Neural cell (in vitro differentiated cells): ENCODE results near the gene CENPE. TPM values are rescaled to one million over a fixed set of nuclear protein-coding genes. Genes with fewer than 3 reads are reported as not detected.

Experiments used
- H2AFZ ChIP-seq: fragments of 200-600, 300-800 bp; sonication (generic), shearing (Covaris generic); 2 replicates; pipeline ENCODE4 v1.6.0; 2014; ENCODE audit warnings: low read depth, mild to moderate bottlenecking, antibody characterized with exemption, low read length, moderate library complexity
- H3F3A ChIP-seq: fragments of 200-600 bp; shearing (Covaris generic); 2 replicates; pipeline ENCODE4 v1.6.1; 2016; ENCODE audit warnings: mild to moderate bottlenecking, moderate library complexity, mixed read lengths, antibody characterized with exemption, low read length; ENCODE audit not compliant: insufficient read depth, poor library complexity, severe bottlenecking
- H3K27ac ChIP-seq: fragments of 200-600, 300-800 bp; sonication (generic), shearing (Covaris generic); 2 replicates; pipeline ENCODE4 v1.5.1; 2014; ENCODE audit warnings: mild to moderate bottlenecking, low read length, moderate library complexity
- H3K27me3 ChIP-seq: fragments of 300-800, 200-600 bp; sonication (generic), shearing (Covaris generic); 2 replicates; pipeline ENCODE4 v1.6.0; 2014; ENCODE audit warnings: mild to moderate bottlenecking, low read depth, low read length, moderate library complexity; ENCODE audit not compliant: insufficient read depth
- H3K36me3 ChIP-seq: fragments of 300-800, 200-600 bp; sonication (generic), shearing (Covaris generic); 2 replicates; pipeline ENCODE4 v1.5.1; 2014; ENCODE audit warnings: mild to moderate bottlenecking, antibody characterized with exemption, low read length, moderate library complexity; ENCODE audit not compliant: insufficient read depth
- H3K4me2 ChIP-seq: fragments of 300-800, 200-600 bp; sonication (generic), shearing (Covaris generic); 2 replicates; pipeline ENCODE4 v1.6.0; 2014; ENCODE audit warnings: mild to moderate bottlenecking, low read length
- H3K4me3 ChIP-seq: fragments of 300-800, 200-600 bp; sonication (generic), shearing (Covaris generic); 2 replicates; pipeline ENCODE4 v1.5.1; 2014; ENCODE audit warnings: mild to moderate bottlenecking, low read length, moderate library complexity
- H3K79me2 ChIP-seq: fragments of 200-600 bp; shearing (Covaris generic); replicated peaks from 2 replicates; pipeline ENCODE4 v1.6.0; 2014; ENCODE audit warnings: mild to moderate bottlenecking, low read length, moderate library complexity; ENCODE audit not compliant: insufficient read depth
- H3K9ac ChIP-seq: fragments of 300-800, 200-600 bp; sonication (generic), shearing (Covaris generic); 2 replicates; pipeline ENCODE4 v1.6.1; 2016; ENCODE audit warnings: mild to moderate bottlenecking, low read length, mixed read lengths
- H3K9me2 ChIP-seq: fragments of 200-600 bp; shearing (Covaris generic); 2 replicates; pipeline ENCODE4 v1.6.1; 2016; ENCODE audit warnings: mild to moderate bottlenecking, low read length, mixed read lengths; ENCODE audit not compliant: insufficient read depth
- H3K9me3 ChIP-seq: fragments of 200-600, 300-800 bp; sonication (generic), shearing (Covaris generic); 2 replicates; pipeline ENCODE4 v1.6.1; 2016; ENCODE audit warnings: mild to moderate bottlenecking, mixed run types, low read length, moderate library complexity, mixed read lengths
- H4K20me1 ChIP-seq: fragments of 200-600 bp; shearing (Covaris generic); 2 replicates; pipeline ENCODE4 v1.6.1; 2016; ENCODE audit warnings: mild to moderate bottlenecking, mixed run types; ENCODE audit not compliant: insufficient read depth
- CTCF ChIP-seq: fragments of 450-650 bp; IDR thresholded peaks from 2 replicates; pipeline ENCODE4 v1.5.1; 2014; ENCODE audit warnings: antibody characterized with exemption, mild to moderate bottlenecking, moderate library complexity; ENCODE audit not compliant: poor library complexity, severe bottlenecking
- EP300 ChIP-seq: fragments of 450-650 bp; conservative IDR thresholded peaks from 2 replicates; pipeline ENCODE4 v1.6.1; 2014; ENCODE audit warnings: antibody characterized with exemption, mild to moderate bottlenecking, moderate library complexity; ENCODE audit not compliant: poor library complexity, severe bottlenecking
- EZH2 ChIP-seq: fragments of 200-600, 300-800 bp; shearing (Covaris generic), sonication (generic); IDR thresholded peaks from 2 replicates; pipeline ENCODE4 v1.6.1; 2014; ENCODE audit warnings: antibody characterized with exemption, low read length, borderline replicate concordance, mild to moderate bottlenecking; ENCODE audit not compliant: insufficient read depth, poor library complexity, severe bottlenecking
- MXI1 ChIP-seq: fragments of 450-650 bp; conservative IDR thresholded peaks from 2 replicates; pipeline ENCODE4 v1.6.1; 2014; ENCODE audit warnings: antibody characterized with exemption, mild to moderate bottlenecking; ENCODE audit not compliant: poor library complexity, severe bottlenecking
- POLR2AphosphoS5 ChIP-seq: IDR thresholded peaks from 2 replicates; pipeline ENCODE4 v1.6.1; 2012
- RAD21 ChIP-seq: fragments of 450-650 bp; conservative IDR thresholded peaks from 2 replicates; pipeline ENCODE4 v1.6.1; 2014; ENCODE audit warnings: antibody characterized with exemption, mild to moderate bottlenecking, moderate library complexity
- REST ChIP-seq: IDR thresholded peaks from 2 replicates; pipeline ENCODE4 v1.6.1; 2012; ENCODE audit warnings: borderline replicate concordance
- SMC3 ChIP-seq: fragments of 450-650 bp; conservative IDR thresholded peaks from 2 replicates; pipeline ENCODE4 v1.6.1; 2014; ENCODE audit warnings: antibody characterized with exemption, mild to moderate bottlenecking, moderate library complexity; ENCODE audit not compliant: poor library complexity
- TAF1 ChIP-seq: IDR thresholded peaks from 2 replicates; pipeline ENCODE4 v1.6.1; 2012; ENCODE audit warnings: low read depth
- polyA plus RNA-seq: library from polyadenylated mRNA; depleted of rRNA; stranded (reverse); fragments of >200 nt; gene quantifications from 2 replicates; pipeline ENCODE4 v1.2.3, GENCODE V29; 2014

CENPE gene
- polyA plus RNA-seq, 1 donor from 2014 or later, result 1.8 TPM

DNA sequence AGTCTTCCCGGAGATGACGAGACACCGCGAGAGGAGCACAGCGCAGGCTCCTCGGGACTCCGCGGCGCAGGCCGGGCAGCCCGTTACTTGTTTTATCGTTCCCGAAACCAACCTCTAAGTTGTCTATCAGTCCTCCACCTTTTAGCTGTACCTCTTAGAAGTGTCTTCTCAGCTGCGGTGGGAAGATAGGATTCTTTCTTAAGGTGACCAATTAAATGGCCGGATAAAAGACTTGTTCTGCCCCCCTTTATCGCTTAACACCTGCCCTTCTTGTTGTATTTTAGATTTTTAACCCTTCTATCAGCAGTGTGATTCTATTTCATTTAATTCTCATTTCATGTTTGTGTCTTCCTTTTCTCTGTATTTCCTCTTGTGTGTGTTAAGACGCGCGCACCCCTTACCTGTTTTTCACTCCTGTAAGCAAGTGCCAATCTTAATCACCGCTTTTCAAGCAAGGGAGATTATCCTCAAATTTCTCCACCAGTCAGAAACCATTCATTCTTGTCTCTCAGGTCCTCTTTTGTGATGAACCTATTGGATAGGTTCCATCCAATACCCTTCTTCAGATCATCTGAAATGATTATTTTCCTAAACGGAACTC, 121.3 kb downstream of the CENPE start, which contains the start of gene SLC9B2:
Gene SLC9B2 (minus strand): TSS at position 15 of the 601 bp plus-strand sequence. CDS start 9,211 bp downstream, outside the sequence.
- no peaks in the 10 kb centered on the region for H3K9me2 ChIP-seq
- no peaks in the 10 kb centered on the region for H4K20me1 ChIP-seq
- H2AFZ ChIP-seq, result peak within 1 kb of the TSS; percentile 79
- H3K4me3 ChIP-seq, result peak within 1 kb of the TSS; percentile 82
- H3K79me2 ChIP-seq, result no peaks in the 10 kb centered on the region
- no peaks in the 10 kb centered on the region for H3K36me3 ChIP-seq
- H3K9me3 ChIP-seq, result no peaks in the 10 kb centered on the region
- H3K27me3 ChIP-seq, result peaks cover 4% of the 10 kb centered on the region
- no peaks in the 10 kb centered on the region for H3F3A ChIP-seq
- peak within 1 kb of the TSS; percentile 63 for H3K4me2 ChIP-seq
- peak within 1 kb of the TSS; percentile 60 for H3K27ac ChIP-seq
- TF ChIP-seq REST, result no peak
- no peak for TF ChIP-seq EZH2
- no peak for TF ChIP-seq POLR2AphosphoS5
- no peak for TF ChIP-seq RAD21
- TF ChIP-seq CTCF, result no peak
- TF ChIP-seq SMC3, result no peak
- TF ChIP-seq MXI1, result no peak
- TF ChIP-seq TAF1, result no peak
- TF ChIP-seq EP300, result no peak
- H3K9ac ChIP-seq, result peak within 1 kb of the TSS; percentile 73

DNA sequence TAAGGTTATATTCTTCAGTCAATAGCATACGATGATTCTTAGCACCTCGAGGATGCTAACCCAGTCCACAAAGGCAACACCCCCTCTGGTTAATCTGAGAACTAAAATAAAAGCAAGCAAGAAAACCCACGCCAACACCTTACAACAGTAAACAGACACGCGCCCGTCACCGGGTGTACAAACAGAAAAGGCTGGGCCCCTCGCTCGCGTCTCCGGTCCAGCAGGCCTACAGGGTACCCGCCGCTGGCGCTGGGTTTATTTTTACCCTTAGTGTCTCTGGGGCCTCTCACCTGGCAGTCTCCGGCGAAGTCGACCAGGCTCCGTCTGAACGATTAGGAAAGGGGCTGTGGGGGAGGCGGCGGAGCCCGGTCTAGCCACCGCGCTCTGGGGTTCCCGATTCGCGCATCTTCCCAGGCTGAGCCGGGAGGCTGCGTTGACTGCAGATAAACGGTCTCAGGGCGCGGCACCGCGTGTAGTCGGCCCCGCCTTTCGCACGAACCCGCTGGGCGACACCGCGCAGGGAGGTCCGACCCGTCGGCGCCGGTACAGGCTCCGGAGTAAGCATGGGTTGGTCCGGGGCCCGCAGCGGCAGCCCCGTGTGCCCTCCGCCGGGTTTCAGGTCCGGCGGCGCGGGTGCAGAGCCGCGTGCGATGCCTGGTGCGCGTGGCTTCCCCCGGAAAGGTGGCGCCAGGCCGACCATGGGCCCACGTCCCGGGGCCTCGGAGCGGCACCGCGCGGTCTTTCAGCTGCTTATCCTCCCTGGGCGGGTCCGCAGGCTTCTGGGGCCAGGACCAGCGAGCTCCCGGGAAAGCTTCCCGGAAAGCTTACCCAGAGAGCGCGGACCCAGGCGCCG, 122.0 kb downstream of the CENPE start:
- peak overlapping the region; percentile 79 for H2AFZ ChIP-seq
- H3K36me3 ChIP-seq, result no peaks in the 10 kb centered on the region
- peak overlapping the region; percentile 82 for H3K4me3 ChIP-seq
- peak overlapping the region; percentile 60 for H3K27ac ChIP-seq
- peaks cover 4% of the 10 kb centered on the region for H3K27me3 ChIP-seq
- TF ChIP-seq TAF1, result peak; percentile 30
- no peak for TF ChIP-seq RAD21
- TF ChIP-seq REST, result peak; percentile 10
- peak; percentile 88 for TF ChIP-seq MXI1
- TF ChIP-seq CTCF, result peak; percentile 23
- no peak for TF ChIP-seq SMC3
- TF ChIP-seq POLR2AphosphoS5, result peak; percentile 13
- no peak for TF ChIP-seq EZH2
- TF ChIP-seq EP300, result no peak
- no peaks in the 10 kb centered on the region for H3F3A ChIP-seq
- no peaks in the 10 kb centered on the region for H3K9me3 ChIP-seq
- H3K79me2 ChIP-seq, result no peaks in the 10 kb centered on the region
- H3K9me2 ChIP-seq, result no peaks in the 10 kb centered on the region
- peak overlapping the region; percentile 63 for H3K4me2 ChIP-seq
- no peaks in the 10 kb centered on the region for H4K20me1 ChIP-seq
- peak overlapping the region; percentile 73 for H3K9ac ChIP-seq
